Measurements from ENCODE around the gene ARHGAP27.
"Not testable (repeated sequence)": the region's sequence is repeated elsewhere in the genome, so short reads cannot be mapped to it uniquely, and the experiment has no call there.

The ARHGAP27 gene

GRCh38 chr17:45353043-45353442 lies 79.6 kb downstream of the ARHGAP27 start:
- DNase-seq = no peak

- no peak for DNase-seq
Observed at GRCh38 chr17:45351831-45352230, 80.8 kb downstream of the ARHGAP27 start.

- DNase-seq = no peak
Observed at GRCh38 chr17:45347444-45347843, 85.2 kb downstream of the ARHGAP27 start.

GRCh38 chr17:45346216-45347015 lies 86.3 kb downstream of the ARHGAP27 start:
- no peak for DNase-seq

- DNase-seq = no peak
Observed at GRCh38 chr17:45345554-45346215, 87.0 kb downstream of the ARHGAP27 start.

GRCh38 chr17:45345246-45345553 lies 87.5 kb downstream of the ARHGAP27 start:
- no peak for DNase-seq

- not testable (repeated sequence) for DNase-seq
Observed at GRCh38 chr17:45343967-45344664, 88.6 kb downstream of the ARHGAP27 start.
